RWPE2 (cell line): ENCODE data around the gene AQP9.
"Not testable (repeated sequence)": the region's sequence is repeated elsewhere in the genome, so short reads cannot be mapped to it uniquely, and the experiment has no call there.

Experiments
- ATAC-seq: fragments of 200-7000 bp; cut with Tn5 transposase; 3 replicates; pipeline ENCODE4 v1.9.1; 2021; ENCODE audit warnings: low read depth
- DNase-seq: peaks from one replicate; pipeline ENCODE4 v3.0.0-alpha.2; 2020; ENCODE audit warnings: low spot score
- H3K27ac ChIP-seq: fragments of 450-650 bp; 2 replicates; pipeline ENCODE4 v1.5.1; 2017; ENCODE audit warnings: mild to moderate bottlenecking; ENCODE audit not compliant: poor library complexity, severe bottlenecking
- H3K27me3 ChIP-seq: fragments of 250-450 bp; sonication (Bioruptor Pico); 2 replicates; pipeline ENCODE4 v1.5.1; 2021; ENCODE audit warnings: mild to moderate bottlenecking, moderate library complexity; ENCODE audit not compliant: insufficient read depth, poor library complexity, severe bottlenecking
- H3K36me3 ChIP-seq: fragments of 250-450 bp; sonication (Bioruptor Pico); 2 replicates; pipeline ENCODE4 v1.5.1; 2020; ENCODE audit warnings: low read depth, mild to moderate bottlenecking, moderate library complexity
- H3K4me1 ChIP-seq: fragments of 250-450 bp; sonication (Bioruptor Pico); 2 replicates; pipeline ENCODE4 v1.5.1; 2021; ENCODE audit warnings: mild to moderate bottlenecking, moderate library complexity; ENCODE audit not compliant: insufficient read depth, poor library complexity, severe bottlenecking
- H3K4me3 ChIP-seq: fragments of 250-450 bp; sonication (Bioruptor Pico); 2 replicates; pipeline ENCODE4 v1.5.1; 2021; ENCODE audit warnings: mild to moderate bottlenecking, moderate library complexity; ENCODE audit not compliant: severe bottlenecking
- H3K9me3 ChIP-seq: fragments of 250-450 bp; sonication (Bioruptor Pico); 2 replicates; pipeline ENCODE4 v1.5.1; 2021; ENCODE audit warnings: mild to moderate bottlenecking, moderate library complexity; ENCODE audit not compliant: severe bottlenecking
- TF ChIP-seq, protein P1 (sequence below): fragments of 450-650 bp; IDR thresholded peaks from one replicate; pipeline ENCODE4 v1.5.1; 2017; ENCODE audit warnings: mild to moderate bottlenecking, moderate library complexity; ENCODE audit not compliant: poor library complexity, severe bottlenecking

AQP9 gene

GRCh38 chr15:58203537-58203936 is 65.4 kb downstream of the AQP9 start:
- Histone ChIP-seq H3K27ac (no peak overlapping the region), H3K4me3 (no peak overlapping the region), H3K9me3 (no peaks in the 10 kb centered on the region), H3K36me3 (no peaks in the 10 kb centered on the region), H3K27me3 (no peaks in the 10 kb centered on the region), H3K4me1 (no peaks in the 10 kb centered on the region)
- TF ChIP-seq, protein P1, sequence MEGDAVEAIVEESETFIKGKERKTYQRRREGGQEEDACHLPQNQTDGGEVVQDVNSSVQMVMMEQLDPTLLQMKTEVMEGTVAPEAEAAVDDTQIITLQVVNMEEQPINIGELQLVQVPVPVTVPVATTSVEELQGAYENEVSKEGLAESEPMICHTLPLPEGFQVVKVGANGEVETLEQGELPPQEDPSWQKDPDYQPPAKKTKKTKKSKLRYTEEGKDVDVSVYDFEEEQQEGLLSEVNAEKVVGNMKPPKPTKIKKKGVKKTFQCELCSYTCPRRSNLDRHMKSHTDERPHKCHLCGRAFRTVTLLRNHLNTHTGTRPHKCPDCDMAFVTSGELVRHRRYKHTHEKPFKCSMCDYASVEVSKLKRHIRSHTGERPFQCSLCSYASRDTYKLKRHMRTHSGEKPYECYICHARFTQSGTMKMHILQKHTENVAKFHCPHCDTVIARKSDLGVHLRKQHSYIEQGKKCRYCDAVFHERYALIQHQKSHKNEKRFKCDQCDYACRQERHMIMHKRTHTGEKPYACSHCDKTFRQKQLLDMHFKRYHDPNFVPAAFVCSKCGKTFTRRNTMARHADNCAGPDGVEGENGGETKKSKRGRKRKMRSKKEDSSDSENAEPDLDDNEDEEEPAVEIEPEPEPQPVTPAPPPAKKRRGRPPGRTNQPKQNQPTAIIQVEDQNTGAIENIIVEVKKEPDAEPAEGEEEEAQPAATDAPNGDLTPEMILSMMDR, result no peak
- ATAC-seq, result peak; percentile 25; the same call in 1 of the 3 replicates
- no peak for DNase-seq

- ATAC-seq, result no peak
- H3K9me3 ChIP-seq, result no peaks in the 10 kb centered on the region
- H3K4me3 ChIP-seq, result no peak overlapping the region
These were observed 68.0 kb downstream of the AQP9 start for GRCh38 chr15:58206151-58206550.

DNA sequence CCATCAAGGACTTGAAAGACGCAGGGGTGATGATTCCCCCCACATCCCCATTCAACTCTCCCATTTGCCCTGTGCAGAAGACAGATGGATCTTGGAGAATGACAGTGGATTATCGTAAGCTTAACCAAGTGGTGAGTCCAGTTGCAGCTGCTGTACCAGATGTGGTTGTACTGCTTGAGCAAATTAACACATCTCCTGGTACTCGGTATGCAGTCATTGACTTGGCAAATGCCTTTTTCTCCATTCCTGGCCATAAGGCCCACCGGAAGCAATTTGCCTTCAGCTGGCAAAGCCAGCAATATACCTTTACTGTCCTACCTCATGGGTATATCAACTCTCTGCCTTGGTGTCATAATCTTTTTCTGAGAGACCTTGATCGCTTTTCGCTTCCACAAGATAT is 70.0 kb downstream of the AQP9 start:
- not testable (repeated sequence) for H3K4me3 ChIP-seq, DNase-seq, H3K27ac ChIP-seq, H3K36me3 ChIP-seq, H3K27me3 ChIP-seq, ATAC-seq, H3K4me1 ChIP-seq, H3K9me3 ChIP-seq

More at GRCh38 chr15:58206151-58206550, 68.0 kb downstream of the AQP9 start:
- DNase-seq, result no peak
- Histone ChIP-seq H3K27me3 (no peaks in the 10 kb centered on the region), H3K4me1 (peaks cover 6% of the 10 kb centered on the region), H3K27ac (no peak overlapping the region), H3K36me3 (no peaks in the 10 kb centered on the region)
- TF ChIP-seq, protein P1, result no peak

GRCh38 chr15:58209007-58209481 is 70.9 kb downstream of the AQP9 start:
- not testable (repeated sequence) for DNase-seq, H3K36me3 ChIP-seq, H3K9me3 ChIP-seq, H3K4me1 ChIP-seq, H3K4me3 ChIP-seq, H3K27me3 ChIP-seq, ATAC-seq
- H3K27ac ChIP-seq, result peak overlapping the region; percentile 12

- not testable (repeated sequence) for H3K4me1 ChIP-seq, ATAC-seq, H3K36me3 ChIP-seq, H3K9me3 ChIP-seq, DNase-seq, H3K27me3 ChIP-seq, H3K4me3 ChIP-seq
- H3K27ac ChIP-seq, result peak overlapping the region; percentile 12
These were observed 71.8 kb downstream of the AQP9 start for GRCh38 chr15:58210031-58210430.

DNA sequence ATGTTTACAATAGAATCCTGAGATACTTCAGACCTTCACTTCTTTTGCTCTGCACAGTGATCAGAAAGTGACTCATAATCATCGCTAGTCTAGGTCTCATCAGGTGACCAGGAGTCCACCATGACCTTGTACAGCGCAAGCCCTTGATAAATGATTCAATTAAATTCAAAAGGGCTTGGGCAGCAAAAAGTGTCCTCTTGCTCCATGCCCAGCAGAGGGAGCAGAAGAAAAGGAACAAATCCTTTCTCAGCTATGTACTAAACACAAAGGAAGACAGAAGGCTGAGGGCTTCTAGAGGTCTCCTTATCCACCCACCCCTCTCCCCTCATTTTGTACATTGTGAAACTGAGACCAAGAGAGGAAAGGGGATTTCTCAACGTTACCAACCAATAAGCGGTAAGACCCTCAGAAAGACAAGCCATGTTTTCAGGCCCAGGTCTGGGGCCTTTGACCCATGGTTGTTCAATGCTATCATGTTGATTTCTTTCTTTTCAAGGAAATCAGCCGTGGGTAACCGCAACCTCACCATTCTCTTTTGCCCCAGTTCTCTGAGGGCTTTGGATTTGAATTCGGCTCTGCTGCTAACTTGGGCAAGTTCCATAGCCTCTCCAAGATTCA is 74.8 kb downstream of the AQP9 start:
- Histone ChIP-seq H3K27me3 (no peaks in the 10 kb centered on the region), H3K9me3 (no peaks in the 10 kb centered on the region), H3K36me3 (no peaks in the 10 kb centered on the region), H3K4me3 (no peak overlapping the region), H3K27ac (no peak overlapping the region), H3K4me1 (peaks cover 6% of the 10 kb centered on the region)
- ATAC-seq (peak; percentile 82), DNase-seq (no peak)
- TF ChIP-seq, protein P1, result peak; percentile 90
